Neural cell (in vitro differentiated cells): Measurements from ENCODE around the gene HSD11B1L. TPM values are rescaled to one million over a fixed set of nuclear protein-coding genes. Genes with fewer than 3 reads are reported as not detected.

Experiments
- H2AFZ ChIP-seq: fragments of 200-600, 300-800 bp; sonication (generic), shearing (Covaris generic); 2 replicates; pipeline ENCODE4 v1.6.0; 2014; ENCODE audit warnings: low read depth, mild to moderate bottlenecking, antibody characterized with exemption, low read length, moderate library complexity
- H3F3A ChIP-seq: fragments of 200-600 bp; shearing (Covaris generic); 2 replicates; pipeline ENCODE4 v1.6.1; 2016; ENCODE audit warnings: mild to moderate bottlenecking, moderate library complexity, mixed read lengths, antibody characterized with exemption, low read length; ENCODE audit not compliant: insufficient read depth, poor library complexity, severe bottlenecking
- H3K27ac ChIP-seq: fragments of 200-600, 300-800 bp; sonication (generic), shearing (Covaris generic); 2 replicates; pipeline ENCODE4 v1.5.1; 2014; ENCODE audit warnings: mild to moderate bottlenecking, low read length, moderate library complexity
- H3K27me3 ChIP-seq: fragments of 300-800, 200-600 bp; sonication (generic), shearing (Covaris generic); 2 replicates; pipeline ENCODE4 v1.6.0; 2014; ENCODE audit warnings: mild to moderate bottlenecking, low read depth, low read length, moderate library complexity; ENCODE audit not compliant: insufficient read depth
- H3K36me3 ChIP-seq: fragments of 300-800, 200-600 bp; sonication (generic), shearing (Covaris generic); 2 replicates; pipeline ENCODE4 v1.5.1; 2014; ENCODE audit warnings: mild to moderate bottlenecking, antibody characterized with exemption, low read length, moderate library complexity; ENCODE audit not compliant: insufficient read depth
- H3K4me2 ChIP-seq: fragments of 300-800, 200-600 bp; sonication (generic), shearing (Covaris generic); 2 replicates; pipeline ENCODE4 v1.6.0; 2014; ENCODE audit warnings: mild to moderate bottlenecking, low read length
- H3K4me3 ChIP-seq: fragments of 300-800, 200-600 bp; sonication (generic), shearing (Covaris generic); 2 replicates; pipeline ENCODE4 v1.5.1; 2014; ENCODE audit warnings: mild to moderate bottlenecking, low read length, moderate library complexity
- H3K79me2 ChIP-seq: fragments of 200-600 bp; shearing (Covaris generic); replicated peaks from 2 replicates; pipeline ENCODE4 v1.6.0; 2014; ENCODE audit warnings: mild to moderate bottlenecking, low read length, moderate library complexity; ENCODE audit not compliant: insufficient read depth
- H3K9ac ChIP-seq: fragments of 300-800, 200-600 bp; sonication (generic), shearing (Covaris generic); 2 replicates; pipeline ENCODE4 v1.6.1; 2016; ENCODE audit warnings: mild to moderate bottlenecking, low read length, mixed read lengths
- H3K9me2 ChIP-seq: fragments of 200-600 bp; shearing (Covaris generic); 2 replicates; pipeline ENCODE4 v1.6.1; 2016; ENCODE audit warnings: mild to moderate bottlenecking, low read length, mixed read lengths; ENCODE audit not compliant: insufficient read depth
- H3K9me3 ChIP-seq: fragments of 200-600, 300-800 bp; sonication (generic), shearing (Covaris generic); 2 replicates; pipeline ENCODE4 v1.6.1; 2016; ENCODE audit warnings: mild to moderate bottlenecking, mixed run types, low read length, moderate library complexity, mixed read lengths
- H4K20me1 ChIP-seq: fragments of 200-600 bp; shearing (Covaris generic); 2 replicates; pipeline ENCODE4 v1.6.1; 2016; ENCODE audit warnings: mild to moderate bottlenecking, mixed run types; ENCODE audit not compliant: insufficient read depth
- EP300 ChIP-seq: fragments of 450-650 bp; conservative IDR thresholded peaks from 2 replicates; pipeline ENCODE4 v1.6.1; 2014; ENCODE audit warnings: antibody characterized with exemption, mild to moderate bottlenecking, moderate library complexity; ENCODE audit not compliant: poor library complexity, severe bottlenecking
- EZH2 ChIP-seq: fragments of 200-600, 300-800 bp; shearing (Covaris generic), sonication (generic); IDR thresholded peaks from 2 replicates; pipeline ENCODE4 v1.6.1; 2014; ENCODE audit warnings: antibody characterized with exemption, low read length, borderline replicate concordance, mild to moderate bottlenecking; ENCODE audit not compliant: insufficient read depth, poor library complexity, severe bottlenecking
- MXI1 ChIP-seq: fragments of 450-650 bp; conservative IDR thresholded peaks from 2 replicates; pipeline ENCODE4 v1.6.1; 2014; ENCODE audit warnings: antibody characterized with exemption, mild to moderate bottlenecking; ENCODE audit not compliant: poor library complexity, severe bottlenecking
- POLR2AphosphoS5 ChIP-seq: IDR thresholded peaks from 2 replicates; pipeline ENCODE4 v1.6.1; 2012
- RAD21 ChIP-seq: fragments of 450-650 bp; conservative IDR thresholded peaks from 2 replicates; pipeline ENCODE4 v1.6.1; 2014; ENCODE audit warnings: antibody characterized with exemption, mild to moderate bottlenecking, moderate library complexity
- SMC3 ChIP-seq: fragments of 450-650 bp; conservative IDR thresholded peaks from 2 replicates; pipeline ENCODE4 v1.6.1; 2014; ENCODE audit warnings: antibody characterized with exemption, mild to moderate bottlenecking, moderate library complexity; ENCODE audit not compliant: poor library complexity
- TAF1 ChIP-seq: IDR thresholded peaks from 2 replicates; pipeline ENCODE4 v1.6.1; 2012; ENCODE audit warnings: low read depth
- polyA plus RNA-seq: library from polyadenylated mRNA; depleted of rRNA; stranded (reverse); fragments of >200 nt; gene quantifications from 2 replicates; pipeline ENCODE4 v1.2.3, GENCODE V29; 2014
- TF ChIP-seq, protein P1 (sequence below): fragments of 450-650 bp; IDR thresholded peaks from 2 replicates; pipeline ENCODE4 v1.5.1; 2014; ENCODE audit warnings: antibody characterized with exemption, mild to moderate bottlenecking, moderate library complexity; ENCODE audit not compliant: poor library complexity, severe bottlenecking
- TF ChIP-seq, protein P2 (sequence below): IDR thresholded peaks from 2 replicates; pipeline ENCODE4 v1.6.1; 2012; ENCODE audit warnings: borderline replicate concordance

HSD11B1L gene
- polyA plus RNA-seq, 1 donor from 2014 or later = 170 TPM

DNA sequence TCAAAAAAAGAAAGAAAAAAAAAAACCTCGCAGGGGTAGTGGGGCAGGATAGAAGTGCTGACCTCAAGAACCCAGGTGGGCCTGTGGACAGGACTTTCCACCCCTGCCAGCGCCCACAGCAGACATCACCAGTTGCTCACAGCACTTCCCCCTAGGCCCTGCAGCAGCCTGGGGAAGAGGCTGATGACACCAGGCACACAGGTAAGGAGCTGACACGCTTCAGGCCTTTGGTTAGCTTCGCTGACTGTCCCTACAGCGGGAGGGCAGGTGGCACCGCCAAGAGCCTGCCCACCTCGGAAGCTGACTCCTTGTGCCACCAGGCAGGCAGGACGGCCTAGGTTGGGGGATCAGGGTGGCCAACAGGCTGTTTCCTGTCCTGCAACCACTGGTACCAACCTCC, 30.2 kb downstream of the HSD11B1L start:
- no peak overlapping the region for H3K4me2 ChIP-seq
- TF ChIP-seq EP300 (no peak), POLR2AphosphoS5 (no peak), RAD21 (no peak), EZH2 (no peak), TAF1 (no peak), SMC3 (no peak), MXI1 (no peak)
- TF ChIP-seq, protein P1, sequence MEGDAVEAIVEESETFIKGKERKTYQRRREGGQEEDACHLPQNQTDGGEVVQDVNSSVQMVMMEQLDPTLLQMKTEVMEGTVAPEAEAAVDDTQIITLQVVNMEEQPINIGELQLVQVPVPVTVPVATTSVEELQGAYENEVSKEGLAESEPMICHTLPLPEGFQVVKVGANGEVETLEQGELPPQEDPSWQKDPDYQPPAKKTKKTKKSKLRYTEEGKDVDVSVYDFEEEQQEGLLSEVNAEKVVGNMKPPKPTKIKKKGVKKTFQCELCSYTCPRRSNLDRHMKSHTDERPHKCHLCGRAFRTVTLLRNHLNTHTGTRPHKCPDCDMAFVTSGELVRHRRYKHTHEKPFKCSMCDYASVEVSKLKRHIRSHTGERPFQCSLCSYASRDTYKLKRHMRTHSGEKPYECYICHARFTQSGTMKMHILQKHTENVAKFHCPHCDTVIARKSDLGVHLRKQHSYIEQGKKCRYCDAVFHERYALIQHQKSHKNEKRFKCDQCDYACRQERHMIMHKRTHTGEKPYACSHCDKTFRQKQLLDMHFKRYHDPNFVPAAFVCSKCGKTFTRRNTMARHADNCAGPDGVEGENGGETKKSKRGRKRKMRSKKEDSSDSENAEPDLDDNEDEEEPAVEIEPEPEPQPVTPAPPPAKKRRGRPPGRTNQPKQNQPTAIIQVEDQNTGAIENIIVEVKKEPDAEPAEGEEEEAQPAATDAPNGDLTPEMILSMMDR = no peak
- TF ChIP-seq, protein P2, sequence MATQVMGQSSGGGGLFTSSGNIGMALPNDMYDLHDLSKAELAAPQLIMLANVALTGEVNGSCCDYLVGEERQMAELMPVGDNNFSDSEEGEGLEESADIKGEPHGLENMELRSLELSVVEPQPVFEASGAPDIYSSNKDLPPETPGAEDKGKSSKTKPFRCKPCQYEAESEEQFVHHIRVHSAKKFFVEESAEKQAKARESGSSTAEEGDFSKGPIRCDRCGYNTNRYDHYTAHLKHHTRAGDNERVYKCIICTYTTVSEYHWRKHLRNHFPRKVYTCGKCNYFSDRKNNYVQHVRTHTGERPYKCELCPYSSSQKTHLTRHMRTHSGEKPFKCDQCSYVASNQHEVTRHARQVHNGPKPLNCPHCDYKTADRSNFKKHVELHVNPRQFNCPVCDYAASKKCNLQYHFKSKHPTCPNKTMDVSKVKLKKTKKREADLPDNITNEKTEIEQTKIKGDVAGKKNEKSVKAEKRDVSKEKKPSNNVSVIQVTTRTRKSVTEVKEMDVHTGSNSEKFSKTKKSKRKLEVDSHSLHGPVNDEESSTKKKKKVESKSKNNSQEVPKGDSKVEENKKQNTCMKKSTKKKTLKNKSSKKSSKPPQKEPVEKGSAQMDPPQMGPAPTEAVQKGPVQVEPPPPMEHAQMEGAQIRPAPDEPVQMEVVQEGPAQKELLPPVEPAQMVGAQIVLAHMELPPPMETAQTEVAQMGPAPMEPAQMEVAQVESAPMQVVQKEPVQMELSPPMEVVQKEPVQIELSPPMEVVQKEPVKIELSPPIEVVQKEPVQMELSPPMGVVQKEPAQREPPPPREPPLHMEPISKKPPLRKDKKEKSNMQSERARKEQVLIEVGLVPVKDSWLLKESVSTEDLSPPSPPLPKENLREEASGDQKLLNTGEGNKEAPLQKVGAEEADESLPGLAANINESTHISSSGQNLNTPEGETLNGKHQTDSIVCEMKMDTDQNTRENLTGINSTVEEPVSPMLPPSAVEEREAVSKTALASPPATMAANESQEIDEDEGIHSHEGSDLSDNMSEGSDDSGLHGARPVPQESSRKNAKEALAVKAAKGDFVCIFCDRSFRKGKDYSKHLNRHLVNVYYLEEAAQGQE = no peak

DNA sequence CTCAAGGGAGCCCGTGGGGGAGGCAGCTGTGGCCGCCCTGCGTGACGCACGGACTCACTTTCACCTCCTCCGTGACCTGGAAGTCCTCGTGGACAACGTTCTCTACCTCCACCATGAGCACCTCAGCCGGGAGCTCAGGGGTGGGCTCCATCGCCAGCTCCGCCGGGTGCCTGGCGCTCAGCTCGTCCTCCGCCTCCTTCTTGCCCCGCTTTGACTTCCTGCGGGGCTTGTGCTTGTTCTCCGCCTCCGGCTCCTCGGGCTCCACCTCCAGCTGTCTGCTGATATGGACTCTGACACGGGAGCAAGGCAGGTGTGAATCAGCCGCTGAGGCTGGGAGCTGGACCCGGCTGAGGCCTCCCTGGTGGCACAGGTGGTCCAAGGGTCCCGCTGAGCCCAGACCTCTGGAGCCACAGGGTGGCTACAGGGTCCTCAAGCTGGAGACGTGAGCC, 30.9 kb downstream of the HSD11B1L start:
- Histone ChIP-seq H3K4me2 (no peak overlapping the region), H3K9me3 (no peaks in the 10 kb centered on the region), H3K36me3 (no peaks in the 10 kb centered on the region), H3K27ac (no peak overlapping the region), H2AFZ (no peak overlapping the region), H3K9ac (no peak overlapping the region), H4K20me1 (no peaks in the 10 kb centered on the region), H3K79me2 (no peaks in the 10 kb centered on the region), H3F3A (no peaks in the 10 kb centered on the region), H3K4me3 (no peak overlapping the region), H3K9me2 (no peaks in the 10 kb centered on the region), H3K27me3 (no peaks in the 10 kb centered on the region)
- TF ChIP-seq EZH2 (no peak), MXI1 (no peak), EP300 (no peak), RAD21 (no peak), POLR2AphosphoS5 (no peak), SMC3 (no peak), TAF1 (no peak)
- TF ChIP-seq, protein P2 = no peak
- TF ChIP-seq, protein P1 = no peak

More for the DNA sequence above, 30.2 kb downstream of the HSD11B1L start:
- no peaks in the 10 kb centered on the region for H3K9me2 ChIP-seq
- H3K36me3 ChIP-seq = no peaks in the 10 kb centered on the region
- H3K79me2 ChIP-seq = no peaks in the 10 kb centered on the region
- H3K4me3 ChIP-seq = no peak overlapping the region
- no peaks in the 10 kb centered on the region for H3K9me3 ChIP-seq
- H3F3A ChIP-seq = no peaks in the 10 kb centered on the region
- H2AFZ ChIP-seq = no peak overlapping the region
- H3K9ac ChIP-seq = no peak overlapping the region
- no peak overlapping the region for H3K27ac ChIP-seq
- H4K20me1 ChIP-seq = no peaks in the 10 kb centered on the region
- no peaks in the 10 kb centered on the region for H3K27me3 ChIP-seq
